ENCODE results near the gene RAB10.

Gene RAB10

DNA sequence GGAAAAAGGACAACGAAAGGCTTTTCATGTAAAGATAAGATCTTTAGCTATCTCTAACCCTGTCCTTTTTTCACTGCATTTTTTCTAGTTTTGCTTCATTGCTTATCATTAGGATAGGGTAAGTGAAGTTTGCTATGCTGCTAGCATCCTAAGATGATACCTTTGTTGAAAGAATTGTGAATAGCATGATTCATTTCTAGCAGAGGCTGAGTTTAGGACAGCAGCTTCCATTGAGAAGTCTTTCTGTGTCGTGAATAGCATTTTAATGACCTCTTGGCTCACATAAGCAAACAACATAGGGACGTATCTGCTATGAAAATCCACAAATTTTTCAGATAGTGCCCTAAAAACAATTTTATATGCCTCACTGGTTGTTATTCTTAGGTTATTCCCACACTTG lies 102.6 kb downstream of the RAB10 start:
- no peak overlapping the region for H3K27ac ChIP-seq (ENCODE audit: low read depth, low read length)
- no peaks in the 10 kb centered on the region for H3K27me3 ChIP-seq (ENCODE audit: control insufficient read depth in 5 of 5, insufficient read depth in 4 of 5, low read length in 5 of 5)
- no peak overlapping the region for H3K4me3 ChIP-seq (ENCODE audit: low read depth in 1 of 5, low read length in 5 of 5)
- H3K36me3 ChIP-seq (ENCODE audit: control insufficient read depth in 5 of 5, insufficient read depth in 5 of 5, low read length in 5 of 5) = peaks cover 4 to 16% (median 15%) of the 10 kb centered on the region in 5 donors
- no peaks in the 10 kb centered on the region for H3K9me3 ChIP-seq (ENCODE audit: control insufficient read depth in 5 of 5, low read length in 5 of 5)
- H3K4me1 ChIP-seq (ENCODE audit: control insufficient read depth in 5 of 5, insufficient read depth in 5 of 5, low read length in 5 of 5) = peaks cover 0 to 4% (median 0%) of the 10 kb centered on the region in 5 donors
- H3K9ac ChIP-seq (ENCODE audit: low read length in 5 of 5) = no peak overlapping the region

DNA sequence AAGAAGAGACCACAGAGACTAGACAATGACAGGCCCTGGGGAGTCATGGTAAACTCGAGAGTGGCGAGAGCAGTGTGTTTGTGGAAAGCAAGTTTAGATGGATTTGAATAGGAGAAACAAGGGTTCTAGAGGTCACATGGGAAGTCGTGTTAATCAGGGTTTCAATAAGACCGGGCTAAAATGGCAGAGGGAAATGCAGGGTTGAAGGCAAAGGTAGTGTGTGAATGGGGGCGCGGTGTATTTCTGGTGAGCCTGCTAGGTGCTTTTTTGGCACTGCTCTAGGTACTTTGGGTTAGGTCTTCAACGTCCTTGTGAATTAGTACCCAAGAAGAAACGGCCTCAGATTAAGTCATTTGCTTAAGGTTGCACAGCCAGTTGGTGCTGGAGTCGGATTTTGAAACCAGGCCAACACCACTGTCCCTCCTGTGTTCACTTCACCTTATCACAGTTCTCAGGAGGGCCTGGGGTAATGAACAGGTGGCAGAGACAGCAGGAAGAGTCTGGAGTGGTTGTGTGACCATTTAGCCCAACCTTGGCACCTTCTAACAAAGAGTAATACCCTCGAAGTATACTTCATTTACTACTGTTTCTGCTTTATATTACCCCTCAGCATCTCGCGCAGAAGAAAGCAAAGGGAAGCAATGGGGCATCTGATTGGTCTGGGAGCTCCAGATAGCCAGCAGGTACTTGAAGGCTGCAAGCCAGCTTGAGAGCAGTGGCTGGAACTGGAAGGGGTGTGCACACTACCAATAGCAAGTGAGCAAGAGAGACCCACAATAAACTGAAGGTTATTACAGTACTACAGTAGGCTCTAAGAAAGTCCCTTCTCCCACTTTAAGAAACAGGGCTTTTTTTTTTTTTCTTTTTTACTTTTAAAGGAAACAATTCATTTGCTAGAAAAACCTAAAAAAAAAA lies 105.6 kb downstream of the RAB10 start:
- peaks cover 0 to 4% (median 0%) of the 10 kb centered on the region in 5 donors for H3K4me1 ChIP-seq (ENCODE audit: control insufficient read depth in 5 of 5, insufficient read depth in 5 of 5, low read length in 5 of 5)
- no peak overlapping the region for H3K4me3 ChIP-seq (ENCODE audit: low read depth in 1 of 5, low read length in 5 of 5)
- H3K36me3 ChIP-seq (ENCODE audit: control insufficient read depth in 5 of 5, insufficient read depth in 5 of 5, low read length in 5 of 5) = peaks cover 4 to 16% (median 11%) of the 10 kb centered on the region in 5 donors
- no peak overlapping the region for H3K27ac ChIP-seq (ENCODE audit: low read depth, low read length)
- no peaks in the 10 kb centered on the region for H3K27me3 ChIP-seq (ENCODE audit: control insufficient read depth in 5 of 5, insufficient read depth in 4 of 5, low read length in 5 of 5)
- no peak overlapping the region for H3K9ac ChIP-seq (ENCODE audit: low read length in 5 of 5)
- no peaks in the 10 kb centered on the region for H3K9me3 ChIP-seq (ENCODE audit: control insufficient read depth in 5 of 5, low read length in 5 of 5)

DNA sequence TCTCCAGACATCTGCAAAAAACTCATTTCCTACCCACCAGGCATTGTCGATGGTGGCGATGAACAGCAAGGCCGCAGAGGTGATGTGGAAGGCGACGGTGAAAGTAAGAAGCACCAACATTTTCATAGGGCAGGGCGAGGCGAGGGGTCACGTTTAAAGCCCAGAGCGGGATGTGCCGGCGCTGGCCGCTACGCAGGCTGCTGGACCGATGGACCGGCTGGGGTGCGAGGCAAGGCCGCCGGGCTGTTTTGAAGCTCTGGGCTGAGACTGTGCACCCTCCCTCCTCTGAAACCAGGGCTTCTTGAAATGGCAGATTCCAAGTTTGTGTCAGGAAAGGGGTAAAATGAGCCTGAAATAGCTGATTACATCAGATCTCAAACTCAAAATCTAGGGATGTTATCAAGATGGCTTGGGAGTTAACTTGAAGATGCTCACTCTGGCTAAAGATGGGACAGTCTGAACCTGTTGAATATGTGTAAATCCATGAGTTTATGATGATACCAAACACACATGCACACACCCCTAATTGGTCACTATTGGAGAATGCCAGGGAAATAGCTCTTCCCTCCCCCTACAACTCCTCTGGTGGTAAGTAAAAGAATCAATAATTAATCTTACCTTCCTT lies 107.4 kb downstream of the RAB10 start:
- peaks cover 0 to 4% (median 3%) of the 10 kb centered on the region in 5 donors for H3K36me3 ChIP-seq (ENCODE audit: control insufficient read depth in 5 of 5, insufficient read depth in 5 of 5, low read length in 5 of 5)
- no peak overlapping the region for H3K27ac ChIP-seq (ENCODE audit: low read depth, low read length)
- no peaks in the 10 kb centered on the region for H3K9me3 ChIP-seq (ENCODE audit: control insufficient read depth in 5 of 5, low read length in 5 of 5)
- H3K27me3 ChIP-seq (ENCODE audit: control insufficient read depth in 5 of 5, insufficient read depth in 4 of 5, low read length in 5 of 5) = no peaks in the 10 kb centered on the region
- H3K9ac ChIP-seq (ENCODE audit: low read length in 5 of 5) = no peak overlapping the region
- peaks cover 0 to 4% (median 0%) of the 10 kb centered on the region in 5 donors for H3K4me1 ChIP-seq (ENCODE audit: control insufficient read depth in 5 of 5, insufficient read depth in 5 of 5, low read length in 5 of 5)
- no peak overlapping the region for H3K4me3 ChIP-seq (ENCODE audit: low read depth in 1 of 5, low read length in 5 of 5)

DNA sequence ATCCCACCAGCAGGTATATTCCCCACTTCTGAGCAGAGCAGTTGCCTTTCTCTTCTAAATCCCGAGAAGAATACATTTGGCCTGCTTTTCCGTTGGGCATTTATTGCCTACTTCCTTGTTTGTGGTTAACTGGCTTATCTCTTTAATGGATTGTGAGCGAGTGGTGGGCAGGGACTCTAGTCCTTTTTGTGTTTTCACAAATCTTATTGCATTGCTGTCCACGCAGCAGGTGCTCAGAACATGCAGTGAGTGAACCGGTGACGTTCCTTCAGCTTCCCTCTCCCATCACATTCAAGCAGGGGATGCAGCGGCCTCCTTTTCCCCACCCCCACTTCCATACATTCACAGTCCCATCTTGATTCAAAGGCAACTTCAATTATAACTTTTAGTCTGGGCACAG lies 110.1 kb downstream of the RAB10 start:
- H3K27ac ChIP-seq (ENCODE audit: low read depth, low read length) = no peak overlapping the region
- H3K9me3 ChIP-seq (ENCODE audit: control insufficient read depth in 5 of 5, low read length in 5 of 5) = no peaks in the 10 kb centered on the region
- H3K27me3 ChIP-seq (ENCODE audit: control insufficient read depth in 5 of 5, insufficient read depth in 4 of 5, low read length in 5 of 5) = peaks cover 0 to 7% (median 0%) of the 10 kb centered on the region in 5 donors
- no peak overlapping the region for H3K9ac ChIP-seq (ENCODE audit: low read length in 5 of 5)
- H3K36me3 ChIP-seq (ENCODE audit: control insufficient read depth in 5 of 5, insufficient read depth in 5 of 5, low read length in 5 of 5) = no peaks in the 10 kb centered on the region
- no peak overlapping the region for H3K4me3 ChIP-seq (ENCODE audit: low read depth in 1 of 5, low read length in 5 of 5)
- H3K4me1 ChIP-seq (ENCODE audit: control insufficient read depth in 5 of 5, insufficient read depth in 5 of 5, low read length in 5 of 5) = peaks cover 0 to 4% (median 0%) of the 10 kb centered on the region in 5 donors

DNA sequence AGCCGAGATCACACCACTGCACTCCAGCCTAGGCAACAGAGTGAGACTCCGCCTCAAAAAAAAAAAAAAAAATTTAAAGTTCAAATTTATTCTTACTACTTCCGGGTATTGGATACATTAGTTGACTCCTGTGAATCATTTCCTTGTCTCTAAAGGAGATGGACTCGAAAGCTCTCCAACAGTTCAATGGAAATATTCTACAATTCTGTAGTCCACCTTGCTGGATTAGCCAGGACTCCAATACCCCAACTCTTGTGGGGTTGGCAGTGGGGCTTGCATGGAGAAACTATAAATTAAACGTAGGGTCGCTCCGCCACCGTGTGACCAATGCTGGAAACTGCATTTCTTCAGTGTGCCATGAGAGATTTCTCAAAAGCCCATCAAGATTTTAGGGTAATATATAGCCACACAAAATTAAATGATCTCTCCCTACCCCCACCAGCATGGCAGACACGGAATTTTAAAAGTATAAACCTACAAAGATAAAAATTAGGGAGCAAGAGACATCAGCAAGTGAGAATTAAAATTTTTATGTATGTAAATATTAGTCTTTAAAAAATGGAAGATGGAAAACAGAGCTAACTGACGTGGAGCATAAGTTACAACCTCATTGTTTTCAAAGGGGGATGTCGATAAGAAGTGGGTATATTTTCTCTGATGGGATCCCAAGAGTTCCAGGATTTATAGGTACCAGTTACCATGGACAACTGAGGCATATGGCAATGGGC lies 111.2 kb downstream of the RAB10 start:
- no peaks in the 10 kb centered on the region for H3K9me3 ChIP-seq (ENCODE audit: control insufficient read depth in 5 of 5, low read length in 5 of 5)

DNA sequence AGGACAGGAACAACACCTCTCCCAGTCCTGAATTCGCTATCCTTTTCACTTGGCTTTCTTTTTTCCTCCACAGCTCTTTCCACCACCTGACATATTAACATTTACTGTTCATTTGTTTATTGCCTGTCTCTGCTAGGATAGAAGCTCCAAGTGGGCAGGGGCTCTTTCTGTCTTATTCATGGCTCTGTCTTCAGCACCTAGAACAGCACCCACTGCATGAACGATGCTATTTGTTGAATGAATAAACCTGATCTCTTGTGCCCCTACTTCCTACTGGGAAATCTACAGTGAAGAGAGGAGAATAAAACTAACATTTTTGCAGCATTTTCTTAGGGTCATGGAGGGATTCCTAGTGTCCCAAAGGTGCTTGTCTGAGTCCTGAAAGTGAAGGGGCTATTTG lies 114.6 kb downstream of the RAB10 start:
- no peak overlapping the region for H3K4me3 ChIP-seq (ENCODE audit: low read depth in 1 of 5, low read length in 5 of 5)
- no peaks in the 10 kb centered on the region for H3K36me3 ChIP-seq (ENCODE audit: control insufficient read depth in 5 of 5, insufficient read depth in 5 of 5, low read length in 5 of 5)
- peaks cover 5 to 14% (median 7%) of the 10 kb centered on the region in 5 donors for H3K27me3 ChIP-seq (ENCODE audit: control insufficient read depth in 5 of 5, insufficient read depth in 4 of 5, low read length in 5 of 5)
- H3K9ac ChIP-seq (ENCODE audit: low read length in 5 of 5) = no peak overlapping the region
- no peak overlapping the region for H3K27ac ChIP-seq (ENCODE audit: low read depth, low read length)
- peaks cover 0 to 4% (median 0%) of the 10 kb centered on the region in 5 donors for H3K4me1 ChIP-seq (ENCODE audit: control insufficient read depth in 5 of 5, insufficient read depth in 5 of 5, low read length in 5 of 5)
- H3K9me3 ChIP-seq (ENCODE audit: control insufficient read depth in 5 of 5, low read length in 5 of 5) = no peaks in the 10 kb centered on the region

More for the DNA sequence above, 111.2 kb downstream of the RAB10 start:
- Histone ChIP-seq H3K27me3 (ENCODE audit: control insufficient read depth in 5 of 5, insufficient read depth in 4 of 5, low read length in 5 of 5) (peaks cover 2 to 10% (median 4%) of the 10 kb centered on the region in 5 donors), H3K27ac (ENCODE audit: low read depth, low read length) (no peak overlapping the region), H3K36me3 (ENCODE audit: control insufficient read depth in 5 of 5, insufficient read depth in 5 of 5, low read length in 5 of 5) (no peaks in the 10 kb centered on the region), H3K4me3 (ENCODE audit: low read depth in 1 of 5, low read length in 5 of 5) (peak overlapping the region in 2 of 5 donors; percentile 1 to 53), H3K4me1 (ENCODE audit: control insufficient read depth in 5 of 5, insufficient read depth in 5 of 5, low read length in 5 of 5) (peaks cover 0 to 4% (median 0%) of the 10 kb centered on the region in 5 donors), H3K9ac (ENCODE audit: low read length in 5 of 5) (no peak overlapping the region)

DNA sequence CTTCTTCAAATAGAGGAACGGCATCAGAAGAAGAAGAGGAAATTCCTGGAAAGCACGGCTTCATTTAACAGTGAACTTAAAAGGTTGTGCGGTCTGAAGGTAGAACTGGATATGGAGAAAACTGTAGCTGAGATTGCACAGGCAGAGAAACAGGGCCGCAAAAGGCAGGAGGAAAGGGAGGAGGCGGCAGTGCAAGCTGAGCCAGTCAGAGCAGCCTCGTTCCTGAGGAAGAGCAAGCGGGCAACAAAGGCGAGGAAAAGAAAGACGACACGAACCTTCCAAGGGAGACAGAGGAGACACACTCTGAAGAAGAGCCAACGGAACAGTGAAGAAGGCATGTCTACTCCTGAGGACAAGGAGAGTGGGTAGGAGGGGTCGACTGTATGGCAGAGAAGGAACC lies 116.4 kb downstream of the RAB10 start:
- H3K9ac ChIP-seq (ENCODE audit: low read length in 5 of 5) = no peak overlapping the region
- peaks cover 0 to 3% (median 0%) of the 10 kb centered on the region in 5 donors for H3K9me3 ChIP-seq (ENCODE audit: control insufficient read depth in 5 of 5, low read length in 5 of 5)
- no peaks in the 10 kb centered on the region for H3K4me1 ChIP-seq (ENCODE audit: control insufficient read depth in 5 of 5, insufficient read depth in 5 of 5, low read length in 5 of 5)
- peaks cover 5 to 14% (median 7%) of the 10 kb centered on the region in 5 donors for H3K27me3 ChIP-seq (ENCODE audit: control insufficient read depth in 5 of 5, insufficient read depth in 4 of 5, low read length in 5 of 5)
- H3K4me3 ChIP-seq (ENCODE audit: low read depth in 1 of 5, low read length in 5 of 5) = no peak overlapping the region
- no peaks in the 10 kb centered on the region for H3K36me3 ChIP-seq (ENCODE audit: control insufficient read depth in 5 of 5, insufficient read depth in 5 of 5, low read length in 5 of 5)
- no peak overlapping the region for H3K27ac ChIP-seq (ENCODE audit: low read depth, low read length)

DNA sequence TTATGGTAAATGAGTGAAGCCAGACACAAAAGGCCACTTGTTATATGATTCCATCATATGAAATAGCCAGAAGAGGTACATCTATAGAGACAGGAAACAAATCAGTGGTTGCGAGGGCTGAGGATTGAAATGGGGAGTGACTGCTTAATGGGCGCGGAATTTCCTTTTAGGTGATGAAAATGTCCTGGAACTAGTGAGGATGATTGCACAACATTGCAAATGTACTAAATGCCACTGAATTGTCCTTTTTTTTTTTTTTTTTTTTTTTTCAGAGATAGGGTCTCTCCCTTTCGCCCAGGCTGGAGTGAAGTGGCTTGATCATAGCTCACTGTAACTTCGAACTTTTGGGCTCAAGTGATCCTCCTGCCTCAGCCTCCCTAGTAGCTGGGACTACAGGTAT lies 123.7 kb downstream of the RAB10 start:
- no peaks in the 10 kb centered on the region for H3K4me1 ChIP-seq (ENCODE audit: control insufficient read depth in 5 of 5, insufficient read depth in 5 of 5, low read length in 5 of 5)
- no peak overlapping the region for H3K4me3 ChIP-seq (ENCODE audit: low read depth in 1 of 5, low read length in 5 of 5)
- H3K27me3 ChIP-seq (ENCODE audit: control insufficient read depth in 5 of 5, insufficient read depth in 4 of 5, low read length in 5 of 5) = no peaks in the 10 kb centered on the region
- H3K9me3 ChIP-seq (ENCODE audit: control insufficient read depth in 5 of 5, low read length in 5 of 5) = peaks cover 0 to 3% (median 0%) of the 10 kb centered on the region in 5 donors
- H3K9ac ChIP-seq (ENCODE audit: low read length in 5 of 5) = no peak overlapping the region
- no peak overlapping the region for H3K27ac ChIP-seq (ENCODE audit: low read depth, low read length)
- H3K36me3 ChIP-seq (ENCODE audit: control insufficient read depth in 5 of 5, insufficient read depth in 5 of 5, low read length in 5 of 5) = no peaks in the 10 kb centered on the region

DNA sequence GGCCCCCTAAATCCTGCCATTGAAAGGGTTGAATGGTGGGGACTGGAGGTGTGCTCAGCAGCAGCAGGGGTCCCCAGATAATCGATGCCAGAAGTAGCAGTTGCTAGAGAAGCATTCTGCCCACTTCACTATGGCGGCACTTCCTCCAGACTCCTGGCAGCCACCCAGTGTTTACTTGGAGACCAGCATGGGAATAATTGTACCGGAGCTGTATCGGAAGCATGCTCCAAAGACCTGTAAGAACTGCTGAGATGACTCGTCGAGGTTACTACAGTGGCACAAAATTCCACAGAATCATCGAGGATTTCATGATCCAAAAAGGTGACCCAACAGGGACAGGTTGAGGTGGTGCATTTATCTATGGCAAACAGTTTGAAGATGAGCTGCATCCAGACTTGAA lies 128.0 kb downstream of the RAB10 start:
- no peak overlapping the region for H3K27ac ChIP-seq (ENCODE audit: low read depth, low read length)
- no peaks in the 10 kb centered on the region for H3K9me3 ChIP-seq (ENCODE audit: control insufficient read depth in 5 of 5, low read length in 5 of 5)
- no peak overlapping the region for H3K4me3 ChIP-seq (ENCODE audit: low read depth in 1 of 5, low read length in 5 of 5)
- H3K27me3 ChIP-seq (ENCODE audit: control insufficient read depth in 5 of 5, insufficient read depth in 4 of 5, low read length in 5 of 5) = no peaks in the 10 kb centered on the region
- no peak overlapping the region for H3K9ac ChIP-seq (ENCODE audit: low read length in 5 of 5)
- H3K36me3 ChIP-seq (ENCODE audit: control insufficient read depth in 5 of 5, insufficient read depth in 5 of 5, low read length in 5 of 5) = no peaks in the 10 kb centered on the region
- H3K4me1 ChIP-seq (ENCODE audit: control insufficient read depth in 5 of 5, insufficient read depth in 5 of 5, low read length in 5 of 5) = no peaks in the 10 kb centered on the region
